ENCODE results near the gene GPR15LG.

GRCh38 chr10:84164442-84164841 lies 9.2 kb upstream of the GPR15LG start:
- TF ChIP-seq CTCF (IDR thresholded peaks at IDR 0.05; ENCODE audit: low read length) (no peak), EZH2 (optimal IDR thresholded peaks at IDR 0.05; ENCODE audit: low read depth, low read length) (no peak), EZH2phosphoT487 (IDR thresholded peaks at IDR 0.05; ENCODE audit: low read length) (no peak)
